Ecto neural progenitor cell (in vitro differentiated cells): Measurements from ENCODE around the gene ABR.
"Not testable (repeated sequence)": the region's sequence is repeated elsewhere in the genome, so short reads cannot be mapped to it uniquely, and the experiment has no call there.

Experiments used
- DNase-seq: peaks from one replicate; pipeline ENCODE4 v3.0.0-alpha.2; 2018; ENCODE audit warnings: low spot score

Gene ABR

DNA sequence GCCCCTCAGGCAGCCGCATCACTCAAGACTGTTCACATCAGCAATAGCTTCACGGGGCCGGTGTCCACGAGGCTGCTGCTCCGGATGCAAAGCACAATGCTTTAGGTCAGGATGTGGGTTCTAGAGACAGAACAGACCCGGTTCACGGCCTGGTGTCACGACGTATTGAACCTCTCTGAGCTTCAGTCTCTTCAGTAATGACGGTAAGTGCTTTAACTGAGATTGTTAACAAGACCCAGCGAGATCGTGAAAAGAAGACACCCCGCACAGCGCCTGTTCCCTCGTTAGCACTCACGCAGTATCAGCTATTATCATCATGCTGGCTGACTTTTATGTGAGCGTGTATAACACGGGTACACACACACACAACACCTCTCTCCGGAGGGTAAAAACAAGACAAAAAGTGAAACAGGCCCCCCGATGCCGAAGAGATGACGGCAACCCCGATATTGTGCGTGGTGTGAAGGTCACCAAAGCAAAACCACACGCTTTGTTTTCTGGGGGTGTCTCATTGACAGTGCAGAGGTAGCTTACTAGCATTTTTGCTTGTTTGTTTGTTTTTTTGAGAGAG lies 21.4 kb upstream of the ABR start:
- no peak for DNase-seq

GRCh38 chr17:1199271-1199743 lies 19.5 kb upstream of the ABR start:
- DNase-seq: not testable (repeated sequence)

- DNase-seq: peak; percentile 53
These were observed 18.2 kb upstream of the ABR start for GRCh38 chr17:1197781-1198490.

DNA sequence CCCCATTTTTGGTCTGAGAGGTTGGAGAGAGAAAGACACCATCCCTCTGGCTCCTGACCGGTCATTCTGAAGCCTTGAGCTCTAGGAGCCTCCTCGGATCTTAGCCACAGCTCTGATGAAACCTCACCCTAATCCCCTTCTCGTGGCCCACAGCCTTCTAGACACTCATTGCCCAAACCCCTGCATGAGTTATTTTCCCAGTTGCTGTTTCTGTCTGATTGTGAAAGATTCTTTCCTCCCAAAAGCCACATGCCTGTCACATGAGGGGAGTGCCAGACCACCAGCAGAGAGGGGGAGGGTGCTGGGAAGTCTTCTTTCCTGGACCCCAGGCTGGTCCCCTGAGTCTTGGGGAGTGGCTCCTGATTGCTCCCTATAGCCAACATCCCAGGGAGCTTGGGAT lies 17.6 kb upstream of the ABR start:
- no peak for DNase-seq

DNA sequence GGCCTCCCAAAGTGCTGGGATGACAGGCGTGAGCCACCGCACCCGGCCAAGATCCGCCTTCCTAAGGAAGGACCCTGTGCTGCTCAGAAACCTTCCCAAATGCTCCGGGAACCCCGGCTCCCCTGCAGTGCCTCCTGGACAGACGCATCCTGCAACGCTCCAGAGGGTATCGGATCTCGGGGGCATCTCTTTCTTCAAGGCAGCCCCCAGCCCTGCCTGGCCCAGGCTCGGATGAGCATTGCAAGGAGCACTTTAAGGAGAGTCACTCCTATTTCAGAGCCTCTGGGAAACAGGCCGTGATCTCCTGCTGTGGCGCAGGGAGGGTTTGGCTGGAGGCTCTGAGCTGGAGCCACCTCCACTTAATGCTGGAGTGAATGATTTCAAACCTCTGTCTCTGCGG lies 17.2 kb upstream of the ABR start:
- no peak for DNase-seq

GRCh38 chr17:1192911-1193699 lies 13.3 kb upstream of the ABR start:
- no peak for DNase-seq

DNA sequence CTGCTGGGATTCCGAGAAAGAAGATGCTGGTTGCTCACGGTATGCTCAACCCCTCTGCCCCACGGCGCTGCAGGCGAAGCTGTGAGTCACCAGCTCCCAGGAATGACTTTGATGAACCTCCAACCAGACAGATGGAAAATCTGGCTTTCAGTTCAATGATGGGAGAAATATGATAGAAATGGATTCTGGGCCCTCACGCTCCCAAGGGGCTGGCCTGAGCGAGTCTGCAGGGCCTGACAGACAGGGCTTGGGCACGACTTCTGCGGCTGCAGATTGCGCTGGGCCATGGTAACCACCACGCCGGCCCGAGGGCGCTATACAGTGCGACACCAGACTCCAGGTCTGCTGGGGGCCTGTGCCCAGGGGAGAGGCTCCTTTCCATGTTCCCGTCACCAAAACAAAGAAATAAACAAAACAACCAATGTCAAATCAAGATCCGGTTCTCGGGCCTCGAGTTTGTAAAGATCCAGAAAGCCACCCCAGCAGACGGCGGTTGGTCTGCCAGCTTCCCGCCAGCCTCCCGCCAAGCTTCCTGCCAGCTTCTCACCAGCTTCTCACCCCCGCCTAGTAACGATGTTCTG lies 11.1 kb upstream of the ABR start:
- DNase-seq: no peak

- DNase-seq: no peak
These were observed 9.2 kb upstream of the ABR start for GRCh38 chr17:1188812-1189504.

GRCh38 chr17:1186923-1187771 lies 7.4 kb upstream of the ABR start:
- peak; percentile 94 for DNase-seq

- DNase-seq: no peak
These were observed 6.5 kb upstream of the ABR start for GRCh38 chr17:1186214-1186820.

DNA sequence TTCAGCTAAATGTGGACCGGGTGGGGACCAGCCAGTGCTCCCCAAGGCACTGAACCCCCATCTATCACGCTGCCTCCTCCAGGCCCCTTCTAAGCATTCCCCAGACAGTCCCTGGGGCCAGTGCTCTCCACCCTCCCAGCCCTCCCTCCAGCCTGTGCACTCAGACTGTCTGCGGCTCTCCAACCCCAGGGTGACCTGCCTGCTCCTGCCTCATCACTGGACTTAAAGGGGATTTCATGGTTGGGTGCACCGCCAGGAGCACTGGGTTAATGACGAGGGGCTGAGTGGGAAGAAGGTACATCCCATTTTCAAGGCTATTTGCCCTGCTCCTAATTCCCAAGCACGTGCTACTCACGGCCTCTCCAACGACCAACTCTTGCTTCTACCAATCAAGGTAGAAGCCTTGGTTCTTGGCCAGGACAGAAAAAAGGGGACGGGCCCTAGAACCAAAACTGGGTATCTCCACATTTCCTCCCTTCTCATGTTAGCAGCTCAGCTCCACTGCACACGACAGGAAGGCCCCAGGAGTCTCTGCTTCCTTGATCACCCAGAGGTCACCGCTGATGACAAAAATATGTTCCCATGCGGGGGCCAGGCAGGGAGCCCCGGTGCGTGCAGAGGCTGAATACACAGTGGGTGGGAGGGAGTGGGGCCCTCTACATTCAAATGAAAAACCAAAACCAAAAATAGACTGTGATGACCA lies 3.5 kb upstream of the ABR start:
- DNase-seq: peak; percentile 73

- DNase-seq: no peak
These were observed 3.0 kb upstream of the ABR start for GRCh38 chr17:1182811-1183170.

- DNase-seq: no peak
These were observed 2.0 kb upstream of the ABR start for GRCh38 chr17:1181753-1182137.

GRCh38 chr17:1180958-1181752 lies 1.4 kb upstream of the ABR start:
- DNase-seq: peak; percentile 71

GRCh38 chr17:1179112-1179817 lies 516 bp downstream of the ABR start:
- no peak for DNase-seq

GRCh38 chr17:1177016-1177700 lies 2.6 kb downstream of the ABR start:
- peak; percentile 56 for DNase-seq

GRCh38 chr17:1174263-1174880 lies 5.4 kb downstream of the ABR start:
- no peak for DNase-seq
